Measurements from ENCODE around the gene ID4. TPM values are rescaled to one million over a fixed set of nuclear protein-coding genes. Genes with fewer than 3 reads are reported as not detected.

Gene ID4
- polyA plus RNA-seq, 1 experiment: 2.2 TPM

GRCh38 chr6:19812512-19813119 is 24.6 kb upstream of the ID4 start:
- no peaks in the 10 kb centered on the region for H3K36me3 ChIP-seq (ENCODE audit: control insufficient read depth, insufficient read depth, low read length)
- DNase-seq (ENCODE audit: low read depth): no peak
- CTCF ChIA-PET: interaction anchor here (0.8 to 1.3 kb wide), 2 partner anchors 98 to 356 kb away, joined by 3 read pairs; no protein-coding TSS in a partner anchor
- H3K4me3 ChIP-seq (ENCODE audit: low read depth, low read length): no peak overlapping the region
- TF ChIP-seq, protein P1, sequence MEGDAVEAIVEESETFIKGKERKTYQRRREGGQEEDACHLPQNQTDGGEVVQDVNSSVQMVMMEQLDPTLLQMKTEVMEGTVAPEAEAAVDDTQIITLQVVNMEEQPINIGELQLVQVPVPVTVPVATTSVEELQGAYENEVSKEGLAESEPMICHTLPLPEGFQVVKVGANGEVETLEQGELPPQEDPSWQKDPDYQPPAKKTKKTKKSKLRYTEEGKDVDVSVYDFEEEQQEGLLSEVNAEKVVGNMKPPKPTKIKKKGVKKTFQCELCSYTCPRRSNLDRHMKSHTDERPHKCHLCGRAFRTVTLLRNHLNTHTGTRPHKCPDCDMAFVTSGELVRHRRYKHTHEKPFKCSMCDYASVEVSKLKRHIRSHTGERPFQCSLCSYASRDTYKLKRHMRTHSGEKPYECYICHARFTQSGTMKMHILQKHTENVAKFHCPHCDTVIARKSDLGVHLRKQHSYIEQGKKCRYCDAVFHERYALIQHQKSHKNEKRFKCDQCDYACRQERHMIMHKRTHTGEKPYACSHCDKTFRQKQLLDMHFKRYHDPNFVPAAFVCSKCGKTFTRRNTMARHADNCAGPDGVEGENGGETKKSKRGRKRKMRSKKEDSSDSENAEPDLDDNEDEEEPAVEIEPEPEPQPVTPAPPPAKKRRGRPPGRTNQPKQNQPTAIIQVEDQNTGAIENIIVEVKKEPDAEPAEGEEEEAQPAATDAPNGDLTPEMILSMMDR (IDR thresholded peaks at IDR 0.05; ENCODE audit: insufficient read depth, low read depth, low read length): peak; percentile 75
- H3K27me3 ChIP-seq (ENCODE audit: control insufficient read depth, insufficient read depth, low read length): no peaks in the 10 kb centered on the region
- POLR2A ChIA-PET: no interaction called here

DNA sequence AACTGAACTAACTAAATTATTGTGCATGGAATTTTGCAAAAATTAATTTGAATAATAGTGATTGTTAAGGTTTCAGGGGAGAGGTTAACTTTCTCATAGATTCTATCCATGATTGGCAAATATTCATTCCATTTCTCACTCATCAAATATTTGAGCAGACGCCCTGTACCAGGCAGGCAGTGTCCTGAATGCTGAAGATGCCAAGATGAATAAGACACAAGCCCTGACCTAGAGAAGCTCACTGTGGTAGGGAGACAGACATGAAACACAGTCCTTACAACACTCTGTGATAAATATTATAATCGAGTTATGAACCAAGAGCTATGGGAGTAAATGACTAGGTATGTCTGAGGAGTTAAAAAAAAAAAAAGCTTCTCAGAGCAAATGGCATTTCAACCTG is 18.4 kb upstream of the ID4 start:
- ChIA-PET POLR2A (no interaction called here), CTCF (interaction anchor here (1.1 kb wide), 1 partner anchor 18 kb away, joined by 3 read pairs; the partner anchor contains the start of gene ID4)
- H3K4me3 ChIP-seq (ENCODE audit: low read depth, low read length): no peak overlapping the region
- DNase-seq (ENCODE audit: low read depth): no peak
- TF ChIP-seq, protein P1 (IDR thresholded peaks at IDR 0.05; ENCODE audit: insufficient read depth, low read depth, low read length): no peak
- H3K36me3 ChIP-seq (ENCODE audit: control insufficient read depth, insufficient read depth, low read length): no peaks in the 10 kb centered on the region
- H3K27me3 ChIP-seq (ENCODE audit: control insufficient read depth, insufficient read depth, low read length): no peaks in the 10 kb centered on the region

GRCh38 chr6:19824058-19824807 is 12.9 kb upstream of the ID4 start:
- ChIA-PET POLR2A (no interaction called here), CTCF (no interaction called here)
- no peak for DNase-seq (ENCODE audit: low read depth)
- Histone ChIP-seq H3K27me3 (ENCODE audit: control insufficient read depth, insufficient read depth, low read length) (no peaks in the 10 kb centered on the region), H3K36me3 (ENCODE audit: control insufficient read depth, insufficient read depth, low read length) (no peaks in the 10 kb centered on the region), H3K4me3 (ENCODE audit: low read depth, low read length) (no peak overlapping the region)
- TF ChIP-seq, protein P1 (IDR thresholded peaks at IDR 0.05; ENCODE audit: insufficient read depth, low read depth, low read length): no peak

DNA sequence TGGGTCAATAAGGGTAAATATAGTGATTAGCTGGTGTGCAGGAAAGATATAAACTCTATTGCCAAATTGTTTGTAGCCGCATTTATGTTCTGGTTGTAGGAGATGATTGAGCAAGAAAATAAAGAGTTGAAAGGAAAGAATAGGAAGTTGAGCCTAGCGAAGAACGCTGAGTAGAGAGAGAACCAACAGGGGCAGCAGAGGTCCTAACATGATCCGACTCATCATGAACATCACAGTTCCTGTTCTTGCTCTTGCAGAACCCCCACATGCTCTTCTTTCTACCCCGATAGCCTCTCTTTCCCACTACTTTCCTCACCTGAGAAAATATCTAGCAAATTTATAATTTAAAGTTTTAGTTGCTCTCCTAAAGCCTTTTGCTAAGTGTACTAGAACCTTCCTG is 9.9 kb upstream of the ID4 start:
- DNase-seq (ENCODE audit: low read depth): no peak
- H3K4me3 ChIP-seq (ENCODE audit: low read depth, low read length): no peak overlapping the region
- no peaks in the 10 kb centered on the region for H3K27me3 ChIP-seq (ENCODE audit: control insufficient read depth, insufficient read depth, low read length)
- no peaks in the 10 kb centered on the region for H3K36me3 ChIP-seq (ENCODE audit: control insufficient read depth, insufficient read depth, low read length)
- TF ChIP-seq, protein P1 (IDR thresholded peaks at IDR 0.05; ENCODE audit: insufficient read depth, low read depth, low read length): no peak
- ChIA-PET POLR2A (no interaction called here), CTCF (no interaction called here)

DNA sequence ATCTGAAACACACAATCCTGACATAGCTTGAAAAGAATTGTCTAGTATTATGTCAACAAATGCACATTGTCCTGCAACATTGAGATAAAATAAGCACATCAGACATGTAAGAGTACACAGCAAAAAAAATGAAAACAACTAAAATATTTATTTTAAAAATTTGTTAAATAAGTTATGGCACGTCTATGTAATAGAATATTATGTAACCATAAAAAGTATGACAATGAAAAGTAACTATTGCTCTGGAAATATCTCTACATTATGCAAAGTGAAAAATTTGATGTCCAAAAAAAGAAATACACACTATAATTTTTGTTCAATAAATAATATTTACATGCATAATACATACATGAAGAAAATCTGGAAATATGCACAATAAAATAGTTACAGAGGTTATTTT is 9.3 kb upstream of the ID4 start:
- H3K4me3 ChIP-seq (ENCODE audit: low read depth, low read length): no peak overlapping the region
- DNase-seq (ENCODE audit: low read depth): no peak
- ChIA-PET POLR2A (no interaction called here), CTCF (no interaction called here)
- H3K27me3 ChIP-seq (ENCODE audit: control insufficient read depth, insufficient read depth, low read length): no peaks in the 10 kb centered on the region
- TF ChIP-seq, protein P1 (IDR thresholded peaks at IDR 0.05; ENCODE audit: insufficient read depth, low read depth, low read length): no peak
- no peaks in the 10 kb centered on the region for H3K36me3 ChIP-seq (ENCODE audit: control insufficient read depth, insufficient read depth, low read length)
